Stimulated activated CD8-positive, alpha-beta memory T cell treated with anti-CD3 and anti-CD28 coated beads, Interleukin-15, amount 100 ng/mL, for 48 hours (primary cell): ENCODE data around the gene TSC22D2.
"Not testable (repeated sequence)": the region's sequence is repeated elsewhere in the genome, so short reads cannot be mapped to it uniquely, and the experiment has no call there.

ENCODE experiments used
- DNase-seq, 2 donors: peaks; one replicate each; pipeline ENCODE4 v3.0.0-alpha.2; 2020; ENCODE audit warnings: low read depth in 2 of 2

TSC22D2 gene

GRCh38 chr3:150484410-150484809, 76.3 kb downstream of the TSC22D2 start:
- DNase-seq = no peak

GRCh38 chr3:150488867-150489266, 80.8 kb downstream of the TSC22D2 start:
- DNase-seq = no peak

GRCh38 chr3:150490277-150490986, 82.3 kb downstream of the TSC22D2 start:
- no peak for DNase-seq

- DNase-seq = no peak
Observed at GRCh38 chr3:150494411-150494977, 86.4 kb downstream of the TSC22D2 start.

GRCh38 chr3:150495149-150495548, 87.1 kb downstream of the TSC22D2 start:
- DNase-seq = no peak

GRCh38 chr3:150495563-150496168, 87.6 kb downstream of the TSC22D2 start:
- no peak for DNase-seq

GRCh38 chr3:150497956-150498355, 89.9 kb downstream of the TSC22D2 start:
- DNase-seq = no peak

GRCh38 chr3:150500960-150501359, 92.9 kb downstream of the TSC22D2 start:
- not testable (repeated sequence) for DNase-seq

GRCh38 chr3:150503402-150504099, 95.5 kb downstream of the TSC22D2 start:
- DNase-seq = no peak

- DNase-seq = no peak
Observed at GRCh38 chr3:150504483-150504882, 96.4 kb downstream of the TSC22D2 start.

GRCh38 chr3:150508401-150508800, 100.3 kb downstream of the TSC22D2 start:
- no peak for DNase-seq

GRCh38 chr3:150509780-150510179, 101.7 kb downstream of the TSC22D2 start:
- no peak for DNase-seq

GRCh38 chr3:150511122-150511821, 103.2 kb downstream of the TSC22D2 start:
- no peak for DNase-seq

GRCh38 chr3:150515210-150515609, 107.1 kb downstream of the TSC22D2 start:
- no peak for DNase-seq
